GM12892 (cell line): ENCODE data around the gene SUSD2.

Experiments
- POLR2A ChIP-seq: IDR thresholded peaks from 2 replicates; pipeline ENCODE4 v1.6.1; 2011; ENCODE audit warnings: low read depth, low read length, control low read depth
- POLR2AphosphoS5 ChIP-seq: IDR thresholded peaks from 2 replicates; pipeline ENCODE4 v1.6.1; 2011; ENCODE audit warnings: low read depth, low read length, control low read depth

DNA sequence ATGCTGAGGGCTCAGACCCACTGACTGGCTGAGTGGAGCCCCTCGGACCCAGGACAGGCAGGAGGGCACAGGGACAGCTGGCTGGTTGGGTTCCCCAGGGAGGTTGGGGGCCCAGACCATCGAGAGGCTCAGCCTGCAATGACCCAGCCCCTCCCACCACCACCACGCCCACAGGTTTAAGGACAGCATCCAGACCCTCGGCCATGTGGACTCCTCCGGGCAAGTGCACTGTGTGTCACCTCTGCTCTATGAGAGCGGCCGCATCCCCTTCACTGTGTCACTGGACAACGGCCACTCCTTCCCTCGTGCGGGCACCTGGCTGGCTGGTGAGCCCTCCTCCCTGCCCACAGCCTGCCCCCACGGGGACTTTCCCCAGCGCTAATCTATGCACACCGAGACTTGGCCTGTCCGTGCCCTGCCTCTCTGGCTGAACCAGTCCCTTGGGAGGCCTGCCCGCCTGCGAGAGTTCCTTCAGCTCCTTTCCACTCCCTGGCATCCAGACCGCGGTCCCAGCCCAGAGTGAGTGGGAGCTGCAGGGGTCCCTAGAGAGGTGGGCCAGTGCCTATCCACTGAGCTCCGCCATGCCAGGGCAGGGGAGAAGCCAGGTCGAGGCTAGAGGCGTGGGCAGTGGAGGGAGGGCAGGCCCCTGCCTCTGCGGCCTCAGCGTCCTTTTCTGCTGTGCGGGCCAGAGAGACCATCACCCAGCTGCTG is 2.2 kb downstream of the SUSD2 start:
- TF ChIP-seq POLR2AphosphoS5 (no peak), POLR2A (no peak)
